ENCODE measurements around the gene RHOG.
A peak's percentile ranks its signal among the peaks of the same experiment; 100 is the strongest.
"Not testable (repeated sequence)": the region's sequence is repeated elsewhere in the genome, so short reads cannot be mapped to it uniquely, and the experiment has no call there.

The RHOG gene

GRCh38 chr11:3865388-3866193 lies 24.8 kb upstream of the RHOG start:
- TF ChIP-seq CTCF (IDR thresholded peaks at IDR 0.05; ENCODE audit: low read depth, low read length) = no peak
- Histone ChIP-seq H3K4me1 (peaks cover 4% of the 10 kb centered on the region), H3K9me3 (no peaks in the 10 kb centered on the region), H3K4me3 (ENCODE audit: low read depth, low read length) (no peak overlapping the region), H3K36me3 (no peaks in the 10 kb centered on the region), H3K27me3 (no peaks in the 10 kb centered on the region)
- no peak for DNase-seq

- no peaks in the 10 kb centered on the region for H3K4me1 ChIP-seq
- H3K9me3 ChIP-seq = no peaks in the 10 kb centered on the region
- no peak for TF ChIP-seq CTCF (IDR thresholded peaks at IDR 0.05; ENCODE audit: low read depth, low read length)
- H3K4me3 ChIP-seq (ENCODE audit: low read depth, low read length) = no peak overlapping the region
- no peaks in the 10 kb centered on the region for H3K36me3 ChIP-seq
- DNase-seq = no peak
- no peaks in the 10 kb centered on the region for H3K27me3 ChIP-seq
These were observed 20.9 kb upstream of the RHOG start for GRCh38 chr11:3861683-3862082.

- not testable (repeated sequence) for H3K9me3 ChIP-seq; H3K4me1 ChIP-seq; DNase-seq; H3K4me3 ChIP-seq (ENCODE audit: low read depth, low read length); H3K36me3 ChIP-seq; H3K27me3 ChIP-seq
These were observed 20.2 kb upstream of the RHOG start for GRCh38 chr11:3860898-3861393.

GRCh38 chr11:3860375-3860774 lies 19.6 kb upstream of the RHOG start:
- Histone ChIP-seq H3K27me3 (no peaks in the 10 kb centered on the region), H3K36me3 (no peaks in the 10 kb centered on the region), H3K4me1 (no peaks in the 10 kb centered on the region), H3K4me3 (ENCODE audit: low read depth, low read length) (no peak overlapping the region), H3K9me3 (no peaks in the 10 kb centered on the region)
- TF ChIP-seq CTCF (IDR thresholded peaks at IDR 0.05; ENCODE audit: low read depth, low read length) = no peak
- DNase-seq = no peak

- Histone ChIP-seq H3K4me1 (no peaks in the 10 kb centered on the region), H3K36me3 (no peaks in the 10 kb centered on the region), H3K4me3 (ENCODE audit: low read depth, low read length) (no peak overlapping the region), H3K9me3 (no peaks in the 10 kb centered on the region), H3K27me3 (no peaks in the 10 kb centered on the region)
- no peak for TF ChIP-seq CTCF (IDR thresholded peaks at IDR 0.05; ENCODE audit: low read depth, low read length)
- peak; percentile 33 for DNase-seq
These were observed 18.7 kb upstream of the RHOG start for GRCh38 chr11:3859373-3859881.

- no peak for TF ChIP-seq CTCF (IDR thresholded peaks at IDR 0.05; ENCODE audit: low read depth, low read length)
- Histone ChIP-seq H3K4me1 (no peaks in the 10 kb centered on the region), H3K4me3 (ENCODE audit: low read depth, low read length) (no peak overlapping the region)
These were observed 16.9 kb upstream of the RHOG start for GRCh38 chr11:3857628-3858027.

More at GRCh38 chr11:3857628-3858027, 16.9 kb upstream of the RHOG start:
- Histone ChIP-seq H3K36me3 (no peaks in the 10 kb centered on the region), H3K27me3 (no peaks in the 10 kb centered on the region), H3K9me3 (no peaks in the 10 kb centered on the region)
- DNase-seq = no peak

All from BE2C (cell line).